Left lung (tissue), 10 donors: ENCODE results near the gene CRLF2. TPM values are rescaled to one million over a fixed set of nuclear protein-coding genes. Genes with fewer than 3 reads are reported as not detected.
"Not testable (repeated sequence)": the region's sequence is repeated elsewhere in the genome, so short reads cannot be mapped to it uniquely, and the experiment has no call there.

ENCODE experiments used
- ATAC-seq: fragments of 200-7000 bp; cut with Tn5 transposase; one replicate; pipeline ENCODE4 v1.9.1; 2020; ENCODE audit warnings: moderate library complexity
- DNase-seq, 4 donors: peaks; one replicate each; pipeline ENCODE4 v3.0.0-alpha.2; 2013 to 2020
- H3K27ac ChIP-seq, 2 donors: fragments of 200-600 bp; sonication (generic) in 1 of 2; one replicate each; pipeline versions ENCODE4 v1.5.0 to v1.8.0; 2020 to 2021
- H3K27me3 ChIP-seq, 2 donors: fragments of 200-600 bp; sonication (generic) in 1 of 2; one replicate each; pipeline versions ENCODE4 v1.5.0 to v1.8.0; 2020 to 2021
- H3K36me3 ChIP-seq, 2 donors: fragments of 200-600 bp; sonication (generic) in 1 of 2; one replicate each; pipeline versions ENCODE4 v1.5.0 to v1.8.0; 2020 to 2021
- H3K4me1 ChIP-seq, 2 donors: fragments of 200-600 bp; one replicate each; pipeline ENCODE4 v1.8.0; 2021
- H3K4me3 ChIP-seq, 2 donors: fragments of 200-600 bp; sonication (generic) in 1 of 2; one replicate each; pipeline versions ENCODE4 v1.5.0 to v1.8.0; 2020 to 2021; ENCODE audit warnings: mild to moderate bottlenecking in 1 of 2
- H3K9me3 ChIP-seq, 2 donors: fragments of 200-600 bp; sonication (generic) in 1 of 2; one replicate each; pipeline versions ENCODE4 v1.5.0 to v1.8.0; 2020 to 2021
- CTCF ChIP-seq, 2 donors: fragments of 200-600 bp; sonication (generic) in 1 of 2; IDR thresholded peaks; one replicate each; pipeline versions ENCODE4 v1.5.0 to v1.8.0; 2021; ENCODE audit warnings: antibody characterized with exemption in 2 of 2
- intact Hi-C, 2 donors: fragments of 100-400 bp; cut with DNase I; formaldehyde crosslinking; loops; one replicate each; pipeline versions ENCODE4 v1.11.2 to v1.14.2; 2022
- polyA plus RNA-seq, 6 donors: library from polyadenylated mRNA; unstranded; fragments of 120-200 nt; gene quantifications; one replicate each; pipeline ENCODE4 v1.2.1, GENCODE V29; 2013; ENCODE audit not compliant: insufficient read length in 6 of 6
- total RNA-seq, 2 donors: library from RNA; stranded (reverse); fragmentation: NEBNext Ultra II Directional; extraction: Animal tissue kit (Norgen Biotek cat#: 25700); gene quantifications; one replicate each; pipeline ENCODE4 v1.2.1, GENCODE V29; 2021
- donor health status: DM: no; HTN: yes; CAD: no.
- donor health status: DM: no; HTN: no; CAD: no.

Gene CRLF2
- total and polyA plus RNA-seq, 8 donors, result 0.08 to 0.58 (median 0.11) TPM; not detected in 3

- DNase-seq, H3K4me3 ChIP-seq, H3K4me1 ChIP-seq, H3K27me3 ChIP-seq, ATAC-seq, H3K27ac ChIP-seq, H3K36me3 ChIP-seq, H3K9me3 ChIP-seq, intact Hi-C loops: not testable (repeated sequence)
These were observed 37.6 kb downstream of the CRLF2 start for GRCh38 chrX:1174609-1175545.

GRCh38 chrX:1173435-1173834 is 39.0 kb downstream of the CRLF2 start:
- H3K27ac ChIP-seq, H3K27me3 ChIP-seq, intact Hi-C loops, H3K36me3 ChIP-seq, H3K4me1 ChIP-seq, DNase-seq, ATAC-seq, H3K9me3 ChIP-seq, H3K4me3 ChIP-seq: not testable (repeated sequence)

DNA sequence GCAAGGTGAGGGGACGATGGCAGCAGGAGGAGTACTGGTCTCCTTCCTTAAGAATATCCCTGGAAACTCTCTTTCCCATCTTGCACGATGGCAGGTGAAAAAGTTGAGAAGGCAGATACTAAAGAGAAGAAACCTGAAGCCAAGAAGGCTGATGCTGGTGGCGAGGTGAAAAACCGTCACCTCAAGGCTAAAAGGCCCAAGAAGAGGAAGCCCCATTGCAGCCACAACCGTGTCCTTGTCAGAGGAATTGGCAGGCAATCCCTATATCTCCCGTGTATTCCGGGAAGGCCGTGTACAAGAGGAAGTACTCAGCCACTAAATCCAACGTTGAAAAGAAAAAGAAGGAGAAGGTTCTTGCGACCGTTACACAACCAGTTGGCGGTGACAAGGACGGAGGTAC is 40.0 kb downstream of the CRLF2 start:
- Histone ChIP-seq H3K27ac (no peak overlapping the region), H3K36me3 (no peaks in the 10 kb centered on the region), H3K27me3 (no peaks in the 10 kb centered on the region), H3K9me3 (no peaks in the 10 kb centered on the region), H3K4me1 (no peaks in the 10 kb centered on the region), H3K4me3 (no peak overlapping the region)
- intact Hi-C loops, result no loop called here
- ATAC-seq, result no peak
- no peak for TF ChIP-seq CTCF (IDR thresholded peaks at IDR 0.05)
- DNase-seq, result no peak

DNA sequence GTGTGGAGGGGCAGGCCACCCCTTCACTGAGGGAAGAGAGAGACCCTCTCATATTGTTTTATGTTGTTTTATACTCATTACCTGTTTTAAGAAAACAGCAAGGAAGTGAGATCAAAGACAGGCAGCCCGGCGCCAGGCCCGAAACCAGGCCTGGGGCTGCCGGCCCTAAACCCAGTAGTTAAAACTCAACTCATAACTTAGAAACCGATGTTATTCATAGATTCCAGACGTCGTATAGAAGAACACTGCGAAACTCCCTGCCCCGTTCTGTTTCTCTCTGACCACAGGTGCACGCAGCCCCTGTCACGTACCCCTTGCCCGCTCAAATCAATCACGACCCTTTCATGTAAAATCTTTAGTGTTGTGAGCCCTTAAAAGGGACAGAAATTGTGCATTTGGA is 40.5 kb downstream of the CRLF2 start:
- H3K36me3 ChIP-seq, H3K9me3 ChIP-seq, H3K4me1 ChIP-seq, ATAC-seq, intact Hi-C loops, H3K27me3 ChIP-seq, H3K27ac ChIP-seq, H3K4me3 ChIP-seq: not testable (repeated sequence)
- peak in 1 of 4 donors; percentile 17 for DNase-seq

GRCh38 chrX:1170243-1170642 is 42.2 kb downstream of the CRLF2 start:
- ATAC-seq (no peak), DNase-seq (peak in 1 of 4 donors; percentile 10)
- no peak for TF ChIP-seq CTCF (IDR thresholded peaks at IDR 0.05)
- Histone ChIP-seq H3K4me3 (no peak overlapping the region), H3K27me3 (peaks cover 0 to 7% of the 10 kb centered on the region in 2 donors), H3K36me3 (no peaks in the 10 kb centered on the region), H3K9me3 (no peaks in the 10 kb centered on the region), H3K4me1 (no peaks in the 10 kb centered on the region), H3K27ac (no peak overlapping the region)
- intact Hi-C loops, result no loop called here

DNA sequence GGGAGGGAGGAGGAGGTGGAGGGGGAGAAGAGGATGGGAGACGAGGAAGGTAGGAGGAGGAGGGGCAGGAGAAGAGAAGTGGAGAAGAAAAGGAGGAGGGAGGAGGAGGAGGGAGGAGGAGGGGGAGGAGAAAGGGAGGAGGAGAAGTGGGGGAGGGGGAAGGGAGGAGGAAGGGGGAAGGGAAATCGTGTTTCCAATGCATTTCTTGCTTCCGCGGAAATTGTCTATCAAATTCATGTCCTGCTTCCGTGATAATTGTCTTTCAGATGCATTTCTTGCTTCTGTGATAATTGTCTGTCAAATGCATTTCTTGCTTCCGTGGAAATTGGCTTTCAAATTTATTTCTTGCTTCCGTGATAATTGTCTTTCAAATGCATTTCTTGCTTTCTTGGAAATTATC is 43.3 kb downstream of the CRLF2 start:
- DNase-seq, result no peak
- Histone ChIP-seq H3K36me3 (no peaks in the 10 kb centered on the region), H3K27ac (no peak overlapping the region), H3K27me3 (peaks cover 0 to 14% of the 10 kb centered on the region in 2 donors), H3K4me3 (no peak overlapping the region), H3K4me1 (no peaks in the 10 kb centered on the region), H3K9me3 (no peaks in the 10 kb centered on the region)
- no peak for ATAC-seq
- intact Hi-C loops, result no loop called here
- no peak for TF ChIP-seq CTCF (IDR thresholded peaks at IDR 0.05)
